EH (cell line): ENCODE results near the gene PHYHIPL.

ENCODE experiments used
- DNase-seq: peaks from one replicate; pipeline ENCODE4 v3.0.0-alpha.2; 2015; ENCODE audit warnings: low read depth

Gene PHYHIPL

GRCh38 chr10:59257224-59257623, 80.8 kb downstream of the PHYHIPL start:
- no peak for DNase-seq

DNA sequence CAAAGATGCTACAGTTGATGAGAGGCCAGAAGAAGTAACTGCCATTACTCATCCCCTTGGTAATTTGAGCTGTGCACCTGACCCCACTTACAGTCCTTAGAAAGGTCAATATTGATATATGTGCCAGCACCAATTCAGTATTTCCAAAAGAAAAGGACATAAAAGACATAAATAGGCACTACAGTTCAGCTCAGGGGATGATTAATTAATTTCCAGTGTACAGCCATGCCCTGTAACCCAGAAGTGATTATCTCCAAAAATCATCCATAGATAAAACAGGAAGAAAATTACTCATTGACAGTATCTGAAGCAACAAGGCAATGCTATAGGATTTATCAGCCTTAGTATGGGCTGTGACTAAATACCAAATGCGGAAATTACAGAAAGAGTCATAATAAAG, 82.4 kb downstream of the PHYHIPL start:
- no peak for DNase-seq

DNA sequence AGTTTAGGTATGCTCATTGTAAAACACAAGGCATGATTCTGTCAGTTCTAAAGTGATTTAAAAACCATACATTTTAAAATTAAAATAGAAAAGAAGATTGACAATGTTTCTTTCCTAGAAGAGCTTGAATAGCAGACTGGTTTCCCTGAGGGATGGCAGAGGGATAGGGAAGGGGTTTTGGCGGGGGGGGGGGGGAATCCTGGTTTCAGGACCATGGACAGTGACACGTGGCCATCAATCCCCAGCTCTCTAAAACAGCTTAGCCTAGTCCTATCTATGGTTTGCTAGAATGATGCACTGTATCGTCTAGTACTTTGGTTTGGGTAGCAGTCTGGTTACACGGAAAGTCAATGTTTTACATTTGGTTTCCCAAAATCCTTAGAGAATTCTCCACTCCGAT, 88.7 kb downstream of the PHYHIPL start:
- no peak for DNase-seq

- DNase-seq = no peak
Measured at GRCh38 chr10:59266321-59266720, 89.9 kb downstream of the PHYHIPL start.

DNA sequence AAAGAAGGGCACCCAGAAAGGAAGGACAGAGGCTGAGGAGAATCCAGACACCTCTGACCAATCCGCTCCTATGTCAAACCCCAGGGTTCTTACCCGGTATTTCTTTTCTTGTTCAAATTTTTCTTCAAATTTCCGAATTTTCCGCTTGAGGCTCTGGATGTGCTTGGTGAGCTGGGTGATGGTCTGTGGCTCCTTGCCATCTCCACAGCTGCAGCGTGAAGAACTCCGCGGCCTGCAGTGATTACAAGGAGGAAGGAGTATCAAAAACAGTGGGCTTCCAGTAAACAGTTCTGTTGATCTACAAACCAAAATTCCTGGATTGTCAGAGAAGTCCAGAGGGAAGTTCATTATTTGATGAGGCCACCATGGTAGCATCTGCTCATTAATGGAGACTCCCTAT, 92.0 kb downstream of the PHYHIPL start:
- no peak for DNase-seq

DNA sequence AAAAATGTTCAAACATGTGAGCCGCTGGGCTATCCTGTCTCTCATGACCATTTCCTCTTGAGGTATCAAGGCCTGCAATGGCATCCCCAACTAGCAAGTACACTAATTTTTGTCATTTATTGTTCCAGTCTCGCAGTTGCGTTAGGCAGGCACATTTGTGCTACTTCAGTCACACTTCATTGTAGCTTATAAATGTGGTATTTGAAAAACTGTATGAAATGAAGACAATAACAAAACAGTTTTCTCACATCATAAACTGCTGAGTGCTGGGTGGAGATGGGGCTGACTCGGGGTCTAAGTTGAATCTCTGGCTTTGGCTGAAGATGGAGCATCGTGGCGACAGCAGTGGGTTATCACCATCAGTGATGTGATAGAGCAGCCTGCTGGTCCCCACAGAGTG, 93.2 kb downstream of the PHYHIPL start:
- no peak for DNase-seq

- DNase-seq = no peak
Measured at GRCh38 chr10:59270492-59270891, 94.0 kb downstream of the PHYHIPL start.

- no peak for DNase-seq
Measured at GRCh38 chr10:59271160-59271559, 94.7 kb downstream of the PHYHIPL start.

DNA sequence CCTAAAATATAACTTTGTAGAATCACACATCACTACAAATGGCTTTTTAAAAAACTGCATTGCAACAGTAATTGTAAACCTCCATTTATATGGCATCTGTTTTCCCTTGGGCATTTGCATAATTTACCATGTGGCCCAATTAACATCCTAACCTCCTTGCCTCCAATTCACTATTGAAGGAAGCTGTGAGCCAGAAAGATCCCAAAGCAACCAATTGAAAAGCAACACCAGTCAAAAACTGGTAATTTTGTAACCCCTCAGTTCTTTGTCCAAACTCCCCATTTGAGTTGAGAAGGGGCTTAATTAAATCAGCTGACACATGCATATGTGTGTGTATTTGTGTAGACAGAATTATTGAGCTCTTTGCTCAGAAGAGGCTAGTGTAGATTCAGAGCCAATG, 95.6 kb downstream of the PHYHIPL start:
- no peak for DNase-seq

DNA sequence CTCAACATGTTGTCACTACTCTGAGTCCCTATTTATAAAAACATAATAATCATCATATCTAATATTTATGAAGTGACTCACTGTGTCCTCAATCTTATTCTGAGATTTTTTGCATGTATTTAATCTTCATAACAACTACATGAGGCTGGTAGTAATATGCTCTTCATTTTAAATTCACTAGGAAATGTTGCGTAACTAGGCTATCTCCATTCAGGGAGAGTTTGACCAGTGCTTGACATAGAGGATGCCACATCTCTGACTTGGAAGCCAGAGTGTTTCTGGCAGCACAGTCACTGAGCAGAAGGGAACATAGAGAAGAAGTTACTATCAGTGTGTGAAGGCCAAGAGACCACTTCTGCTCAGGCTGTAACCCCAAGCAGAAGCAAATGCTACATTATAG, 97.0 kb downstream of the PHYHIPL start:
- no peak for DNase-seq

GRCh38 chr10:59276133-59276532, 99.7 kb downstream of the PHYHIPL start:
- DNase-seq = no peak

DNA sequence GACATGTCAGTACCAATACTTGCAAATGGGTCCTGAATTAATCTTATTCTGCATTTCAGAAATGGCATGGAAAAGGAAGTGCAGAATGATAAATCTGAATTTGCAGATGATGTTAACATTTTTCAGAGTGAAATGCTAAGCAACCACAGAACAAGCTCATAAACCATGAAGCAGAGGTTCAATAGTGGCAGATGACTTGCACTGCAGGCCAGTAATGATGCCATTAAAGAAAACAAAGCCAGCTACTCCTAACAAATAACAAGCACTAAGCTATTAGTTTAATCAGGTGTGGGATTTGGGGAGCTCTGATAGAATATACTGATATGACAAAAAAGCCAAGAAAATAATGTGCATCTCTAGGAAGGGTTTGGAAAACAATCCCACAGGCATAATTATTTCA, 100.5 kb downstream of the PHYHIPL start:
- DNase-seq = no peak

- no peak for DNase-seq
Measured at GRCh38 chr10:59279476-59279875, 103.0 kb downstream of the PHYHIPL start.

DNA sequence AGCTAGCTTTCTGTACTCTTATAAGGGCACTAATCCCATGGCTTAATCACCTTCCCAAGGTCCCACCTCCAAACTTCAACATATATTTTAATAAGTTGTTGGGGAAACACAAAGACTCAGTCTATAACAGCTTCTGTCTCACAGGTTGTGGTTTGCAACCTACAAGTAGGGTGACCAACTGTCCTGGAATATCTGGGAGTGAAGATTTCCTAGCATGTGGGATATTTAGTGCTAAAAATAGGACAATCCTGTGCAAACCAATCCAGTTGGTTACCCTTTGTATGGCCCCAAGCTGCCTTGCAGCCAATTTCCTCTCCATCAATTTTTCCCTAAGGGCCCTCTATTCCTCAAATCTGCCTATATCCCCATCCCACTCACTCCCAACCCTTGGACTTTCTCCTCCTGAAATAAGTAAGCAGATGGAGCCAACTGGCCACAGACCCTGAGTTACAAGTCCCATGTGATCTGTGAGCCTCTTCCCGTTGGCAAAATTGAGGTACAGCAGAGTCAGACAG, 103.6 kb downstream of the PHYHIPL start:
- DNase-seq = no peak

DNA sequence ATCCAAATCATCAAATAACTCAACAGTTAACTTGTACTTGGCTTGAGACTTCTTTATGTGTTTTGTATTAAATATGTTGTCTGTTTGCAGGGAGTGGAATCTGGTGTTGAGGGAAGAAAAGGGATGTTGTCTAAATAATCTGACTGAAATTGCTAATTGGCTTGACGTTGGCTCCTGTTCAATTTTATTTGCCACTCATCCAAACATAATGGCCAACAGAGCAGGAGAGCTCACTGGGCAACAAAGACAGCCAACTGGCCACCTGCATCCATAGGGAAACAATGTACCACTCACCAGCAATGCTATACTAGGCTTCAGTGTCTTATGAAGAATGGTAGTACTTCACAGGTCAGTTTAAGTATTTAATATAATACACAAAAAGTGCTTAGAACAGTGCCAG, 105.4 kb downstream of the PHYHIPL start:
- DNase-seq = no peak

GRCh38 chr10:59283456-59284091, 107.1 kb downstream of the PHYHIPL start:
- DNase-seq = no peak

GRCh38 chr10:59284118-59284975, 107.9 kb downstream of the PHYHIPL start:
- no peak for DNase-seq

- DNase-seq = no peak
Measured at GRCh38 chr10:59285073-59285472, 108.6 kb downstream of the PHYHIPL start.

- DNase-seq = no peak
Measured at GRCh38 chr10:59285848-59286247, 109.4 kb downstream of the PHYHIPL start.

DNA sequence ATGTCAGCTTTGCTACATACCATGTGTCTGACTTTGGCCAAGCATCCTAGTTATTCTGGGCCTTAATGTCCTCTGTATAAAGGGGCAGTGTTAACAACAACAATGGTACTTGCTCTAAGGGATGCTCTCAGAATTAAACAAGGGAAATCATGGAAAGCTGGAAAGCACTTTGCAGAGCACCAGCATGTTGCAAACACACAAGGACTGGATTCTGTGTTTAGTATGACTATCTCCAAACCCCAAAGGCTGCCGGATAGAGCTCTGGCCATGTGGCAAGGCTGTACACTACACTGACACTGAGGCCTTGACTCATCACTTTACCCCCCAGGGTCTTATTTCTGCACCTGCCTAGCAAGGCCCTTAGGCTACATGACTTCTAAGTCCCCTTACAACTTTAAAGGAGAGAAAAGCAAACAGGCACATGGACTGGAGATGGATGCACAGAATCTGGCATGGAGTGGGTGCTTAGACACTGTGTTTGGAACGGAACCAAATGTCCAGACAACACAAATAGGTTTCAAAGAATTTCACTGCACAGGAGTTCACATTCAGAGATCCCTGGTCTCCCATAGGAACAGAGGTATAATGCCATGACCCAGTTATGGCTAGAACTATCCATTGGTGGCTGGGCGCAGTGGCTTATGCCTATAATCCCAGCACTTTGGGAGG, 111.3 kb downstream of the PHYHIPL start:
- no peak for DNase-seq

- no peak for DNase-seq
Measured at GRCh38 chr10:59289853-59290252, 113.4 kb downstream of the PHYHIPL start.

- DNase-seq = no peak
Measured at GRCh38 chr10:59290448-59290847, 114.0 kb downstream of the PHYHIPL start.
